Measurements from ENCODE around the gene EML6. TPM values are rescaled to one million over a fixed set of nuclear protein-coding genes. Genes with fewer than 3 reads are reported as not detected.

The EML6 gene
- total and polyA plus RNA-seq, 2 of the 8 experiments (the other 6 are each of a cell fraction or from before 2014, with no cell fraction given) = 1.2 to 1.6 TPM

DNA sequence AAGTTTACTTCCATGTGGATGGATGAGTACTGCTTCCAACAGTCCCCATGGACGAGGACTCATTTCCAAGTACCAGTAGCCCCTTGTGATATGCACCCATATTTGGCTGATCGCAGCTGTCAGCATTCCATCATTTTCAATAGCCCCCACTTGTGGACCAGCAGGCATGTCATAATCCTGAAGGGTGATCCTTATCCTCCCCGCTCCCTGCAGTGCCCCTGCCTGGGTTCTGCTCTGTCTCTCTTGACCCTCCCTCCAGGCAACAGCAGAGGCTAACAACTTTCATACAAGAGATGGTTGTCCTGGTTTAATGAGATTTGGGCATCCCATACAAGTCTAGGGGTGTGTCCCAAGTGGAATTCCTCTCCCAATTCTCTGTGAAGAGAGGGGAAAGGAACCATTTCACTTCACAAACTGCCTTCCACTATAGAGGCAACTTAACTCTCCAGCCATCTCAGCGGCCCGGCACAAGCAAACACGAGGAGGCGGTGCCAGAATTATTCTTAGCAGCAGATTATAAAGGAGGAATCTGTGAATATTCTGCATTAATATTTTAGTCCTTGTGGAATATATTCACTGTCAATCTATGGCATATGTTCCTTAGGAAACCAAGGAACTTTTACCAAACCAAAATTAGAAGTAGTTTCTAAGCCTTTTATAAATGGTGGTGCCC lies 216.1 kb downstream of the EML6 start:
- Histone ChIP-seq H2BK120ac (replicated peaks; ENCODE audit: low read depth, low read length) (no peak overlapping the region), H3K18ac (ENCODE audit: extremely low read depth, low read length) (no peak overlapping the region), H2BK20ac (ENCODE audit: low read length) (no peak overlapping the region), H3K9ac (replicated peaks in 1 of 4; ENCODE audit: extremely low read depth in 1 of 4, low read depth in 3 of 4, low read length in 3 of 4) (no peak overlapping the region), H2BK5ac (ENCODE audit: low read depth, low read length) (no peak overlapping the region), H3K4me1 (replicated peaks in 1 of 4; ENCODE audit: control insufficient read depth in 3 of 4, insufficient read depth in 4 of 4, low read length in 3 of 4) (no peaks in the 10 kb centered on the region), H2BK12ac (ENCODE audit: low read depth, low read length) (no peak overlapping the region), H3K36me3 (ENCODE audit: control insufficient read depth in 2 of 4, insufficient read depth in 4 of 4, low read length in 3 of 4) (no peaks in the 10 kb centered on the region), H3K14ac (ENCODE audit: insufficient read length) (no peak overlapping the region), H3K9me3 (ENCODE audit: insufficient read depth in 2 of 2, low read depth in 1 of 2, low read length in 1 of 2) (no peaks in the 10 kb centered on the region; a peak in 1 of 4 replicates), H4K5ac (ENCODE audit: insufficient read length, low read depth, low read length) (no peak overlapping the region), H3K23me2 (ENCODE audit: low read depth, low read length) (no peaks in the 10 kb centered on the region), H4K91ac (replicated peaks; ENCODE audit: insufficient read length, low read length) (no peak overlapping the region), H3K56ac (replicated peaks; ENCODE audit: insufficient read length, low read depth, low read length) (no peak overlapping the region), H4K20me1 (replicated peaks in 1 of 2; ENCODE audit: control insufficient read depth in 1 of 2, insufficient read depth in 2 of 2, low read length in 2 of 2) (no peaks in the 10 kb centered on the region), H3K4me2 (ENCODE audit: insufficient read depth in 1 of 2, low read depth in 2 of 2, low read length in 2 of 2) (no peak overlapping the region), H4K8ac (ENCODE audit: extremely low read depth, insufficient read depth, low read length) (no peak overlapping the region), H3K27ac (ENCODE audit: low read depth, low read length) (no peak overlapping the region), H2AK5ac (ENCODE audit: low read depth, low read length) (no peak overlapping the region), H3K79me1 (ENCODE audit: low read depth, low read length) (no peaks in the 10 kb centered on the region), H3K4me3 (ENCODE audit: extremely low read depth in 1 of 4, insufficient read depth in 2 of 4, low read depth in 3 of 4, low read length in 4 of 4) (no peak overlapping the region), H3K27me3 (replicated peaks in 1 of 4; ENCODE audit: control insufficient read depth in 3 of 4, extremely low read depth in 1 of 4, insufficient read depth in 3 of 4, low read length in 3 of 4) (no peaks in the 10 kb centered on the region), H2BK15ac (ENCODE audit: low read length) (no peak overlapping the region), H3K4ac (replicated peaks; ENCODE audit: insufficient read length, low read depth, low read length) (no peak overlapping the region), H3K23ac (ENCODE audit: insufficient read length) (no peak overlapping the region), H2AFZ (ENCODE audit: low read length) (no peak overlapping the region), H3K79me2 (ENCODE audit: control insufficient read depth in 1 of 2, insufficient read depth in 2 of 2, low read length in 2 of 2) (no peaks in the 10 kb centered on the region)
- DNase-seq (ENCODE audit: low read depth in 1 of 2, low spot score in 2 of 2) (no peak), FAIRE-seq (no peak)
- CTCF ChIA-PET (ENCODE audit: partially characterized antibody) = no interaction called here
- TF ChIP-seq NRF1 (IDR thresholded peaks at IDR 0.05; ENCODE audit: low read depth, low read length) = no peak
- TF ChIP-seq PHF8 (conservative IDR thresholded peaks at IDR 0.05; ENCODE audit: low read depth, low read length) = no peak
- WGBS, 2 experiments (ENCODE audit: extremely low coverage in 1 of 2, insufficient coverage in 1 of 2, insufficient read length in 1 of 2, insufficient replicate concordance in 2 of 2, low coverage in 1 of 2, low lambda C conversion rate in 2 of 2, missing lambda C conversion rate in 1 of 2) = 89% methylated on average over 7 of the region's 7 CpGs; no CpG with 5 or more reads in 1 of the 2 experiments
- POLR2A ChIA-PET (ENCODE audit: partially characterized antibody) = no interaction called here
